Esophagus squamous epithelium (tissue), 4 donors: ENCODE data around the gene PRTG.

ENCODE experiments used
- CTCF ChIP-seq, 6 experiments: fragments of 450-650 bp in 4 of 6; fragments of 200-600 bp in 2 of 6; sonication (generic) in 2 of 6; IDR thresholded peaks; one replicate each; pipeline ENCODE4 v1.5.1; 2016 to 2019; ENCODE audit warnings: antibody characterized with exemption in 6 of 6, mild to moderate bottlenecking in 4 of 6, moderate library complexity in 4 of 6
- POLR2A ChIP-seq, 4 donors: fragments of 450-650 bp; IDR thresholded peaks; one replicate each; pipeline ENCODE4 v1.6.1; 2017; ENCODE audit warnings: antibody characterized with exemption in 4 of 4, mild to moderate bottlenecking in 4 of 4, moderate library complexity in 3 of 4

DNA sequence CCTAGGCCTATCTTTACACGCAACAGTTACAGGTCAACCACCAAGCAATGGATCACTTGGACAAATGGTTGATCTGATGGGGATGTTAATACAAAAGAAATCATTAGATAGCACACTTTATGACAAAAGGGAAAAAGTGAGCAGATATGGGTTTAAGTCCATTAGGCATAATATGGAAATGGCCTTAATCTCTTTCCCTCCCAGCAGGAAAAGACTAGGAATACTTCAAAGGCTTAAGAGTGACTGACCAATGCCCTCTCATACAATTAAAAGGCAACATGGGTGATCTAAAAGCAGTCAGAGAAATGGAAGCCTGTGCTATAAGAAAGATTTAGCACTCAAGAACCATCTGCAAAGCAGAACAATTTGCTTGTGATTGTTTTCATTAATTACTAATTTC, 3.3 kb downstream of the PRTG start:
- TF ChIP-seq CTCF (IDR thresholded peaks at IDR 0.05) (no peak), POLR2A (IDR thresholded peaks at IDR 0.05) (no peak)
